Fibroblast of lung (primary cell): Measurements from ENCODE around the gene TNS2.

ENCODE experiments used
- EZH2 ChIP-seq: IDR thresholded peaks from 2 replicates; pipeline ENCODE4 v1.5.1; 2012; ENCODE audit warnings: low read length, control low read depth, mild to moderate bottlenecking; ENCODE audit errors: missing control alignments
- TF ChIP-seq, protein P1 (sequence below), 2 donors: IDR thresholded peaks in 1 of 2; conservative IDR thresholded peaks in 1 of 2; 1 replicate in 1 of 2; 2 replicates in 1 of 2; pipeline ENCODE4 v1.5.1; 2011 to 2012; ENCODE audit warnings: low read length in 2 of 2, control low read depth in 1 of 2, inconsistent platforms in 1 of 2, low read depth in 1 of 2, mild to moderate bottlenecking in 1 of 2

DNA sequence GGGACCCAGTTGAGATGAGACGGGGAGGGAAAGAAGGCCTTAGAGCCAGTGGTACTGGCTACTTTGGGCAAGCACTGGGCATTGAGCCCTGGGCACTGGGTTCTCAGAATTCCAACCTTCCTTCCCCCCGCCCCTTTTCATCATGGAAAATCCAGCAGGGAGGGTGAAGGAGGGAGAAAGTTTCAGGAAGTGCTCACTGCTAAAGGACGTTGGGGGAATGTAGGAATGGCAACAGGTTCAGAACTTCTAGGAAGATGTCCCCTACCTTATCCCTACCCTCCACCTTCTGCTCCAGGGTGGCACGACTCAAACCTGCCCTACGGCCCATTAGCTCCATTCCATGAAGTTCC is 4.2 kb upstream of the TNS2 start:
- TF ChIP-seq, protein P1, sequence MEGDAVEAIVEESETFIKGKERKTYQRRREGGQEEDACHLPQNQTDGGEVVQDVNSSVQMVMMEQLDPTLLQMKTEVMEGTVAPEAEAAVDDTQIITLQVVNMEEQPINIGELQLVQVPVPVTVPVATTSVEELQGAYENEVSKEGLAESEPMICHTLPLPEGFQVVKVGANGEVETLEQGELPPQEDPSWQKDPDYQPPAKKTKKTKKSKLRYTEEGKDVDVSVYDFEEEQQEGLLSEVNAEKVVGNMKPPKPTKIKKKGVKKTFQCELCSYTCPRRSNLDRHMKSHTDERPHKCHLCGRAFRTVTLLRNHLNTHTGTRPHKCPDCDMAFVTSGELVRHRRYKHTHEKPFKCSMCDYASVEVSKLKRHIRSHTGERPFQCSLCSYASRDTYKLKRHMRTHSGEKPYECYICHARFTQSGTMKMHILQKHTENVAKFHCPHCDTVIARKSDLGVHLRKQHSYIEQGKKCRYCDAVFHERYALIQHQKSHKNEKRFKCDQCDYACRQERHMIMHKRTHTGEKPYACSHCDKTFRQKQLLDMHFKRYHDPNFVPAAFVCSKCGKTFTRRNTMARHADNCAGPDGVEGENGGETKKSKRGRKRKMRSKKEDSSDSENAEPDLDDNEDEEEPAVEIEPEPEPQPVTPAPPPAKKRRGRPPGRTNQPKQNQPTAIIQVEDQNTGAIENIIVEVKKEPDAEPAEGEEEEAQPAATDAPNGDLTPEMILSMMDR (conservative IDR thresholded peaks at IDR 0.05 in 1 of 2, IDR thresholded peaks at IDR 0.05 in 1 of 2; ENCODE audit: low read depth in 1 of 2, low read length in 2 of 2), result no peak
- TF ChIP-seq EZH2, result no peak
